ENCODE measurements around the gene CRCP.

The CRCP gene

DNA sequence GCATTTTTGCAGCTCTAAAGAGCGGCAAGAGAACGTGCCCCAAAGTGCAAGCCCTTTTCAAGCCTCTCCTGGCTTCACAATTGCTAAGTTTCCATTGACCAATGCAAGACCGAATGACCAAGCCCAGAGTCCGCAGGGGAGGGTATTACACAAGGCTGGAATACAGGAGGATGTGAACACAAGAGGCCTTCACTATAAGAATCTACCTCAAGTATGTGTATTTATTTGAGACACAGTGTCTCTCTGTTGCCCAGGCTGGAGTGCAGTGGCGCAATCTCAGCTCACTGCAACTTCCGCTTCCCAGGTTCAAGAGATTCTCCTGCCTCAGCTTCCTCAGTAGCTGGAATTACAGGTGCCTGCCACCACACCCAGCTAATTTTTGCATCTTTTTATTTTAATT, 68.3 kb downstream of the CRCP start:
- FAIRE-seq, result no peak
- DNase-seq (ENCODE audit: extremely low spot score, insufficient read length, low read depth), result no peak

GRCh38 chr7:66183700-66184099, 69.1 kb downstream of the CRCP start:
- DNase-seq (ENCODE audit: extremely low spot score, insufficient read length, low read depth) (no peak), FAIRE-seq (no peak)

DNA sequence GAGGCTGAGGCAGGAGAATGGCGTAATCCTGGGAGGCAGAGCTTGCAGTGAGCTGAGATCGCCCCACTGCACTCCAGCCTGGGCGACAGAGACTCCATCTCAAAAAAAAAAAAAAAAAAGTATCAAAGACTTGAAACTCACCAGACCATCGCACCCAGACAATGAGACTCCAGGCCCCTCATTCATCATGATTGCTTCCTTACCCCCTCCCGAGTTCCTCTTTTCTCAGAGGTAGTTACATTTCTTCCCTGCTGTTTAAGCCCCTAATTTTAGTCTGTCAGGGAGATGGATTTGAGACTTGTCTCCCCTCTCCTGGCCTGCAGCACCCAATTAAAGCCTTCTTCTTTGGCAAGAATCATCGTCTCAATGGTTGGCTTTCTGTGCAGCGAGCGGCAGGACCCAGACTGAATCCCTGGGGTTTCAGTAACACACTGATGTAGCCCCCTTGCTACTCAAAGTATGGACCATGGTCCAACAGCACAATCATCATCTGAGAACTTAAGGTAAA, 71.1 kb downstream of the CRCP start:
- no peak for FAIRE-seq
- no peak for DNase-seq (ENCODE audit: extremely low spot score, insufficient read length, low read depth)

GRCh38 chr7:66186991-66187390, 72.3 kb downstream of the CRCP start:
- no peak for FAIRE-seq

DNA sequence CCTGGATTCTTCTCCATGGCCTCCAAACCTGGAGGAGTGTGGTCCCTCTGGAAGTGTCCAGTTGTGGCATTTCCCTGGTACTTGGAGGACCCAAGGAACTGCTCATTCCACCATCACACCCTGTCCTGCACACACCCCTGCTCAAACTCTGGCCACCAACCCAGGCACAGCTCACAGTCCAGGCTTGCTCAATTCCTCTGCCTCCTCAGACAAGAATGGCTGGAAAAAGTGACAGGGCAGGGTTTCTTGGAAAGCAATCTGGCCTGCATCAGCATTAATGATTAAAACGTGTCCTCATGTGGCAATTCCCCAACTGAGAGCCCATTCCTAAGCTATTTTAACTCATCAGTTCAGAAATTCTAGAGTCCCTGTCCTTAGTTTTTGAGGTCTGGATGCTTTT, 73.3 kb downstream of the CRCP start:
- FAIRE-seq (no peak), DNase-seq (ENCODE audit: extremely low spot score, insufficient read length, low read depth) (no peak)

More at GRCh38 chr7:66186991-66187390, 72.3 kb downstream of the CRCP start:
- DNase-seq (ENCODE audit: extremely low spot score, insufficient read length, low read depth), result no peak

GRCh38 chr7:66188645-66189044, 74.0 kb downstream of the CRCP start:
- DNase-seq (ENCODE audit: extremely low spot score, insufficient read length, low read depth) (no peak), FAIRE-seq (no peak)

DNA sequence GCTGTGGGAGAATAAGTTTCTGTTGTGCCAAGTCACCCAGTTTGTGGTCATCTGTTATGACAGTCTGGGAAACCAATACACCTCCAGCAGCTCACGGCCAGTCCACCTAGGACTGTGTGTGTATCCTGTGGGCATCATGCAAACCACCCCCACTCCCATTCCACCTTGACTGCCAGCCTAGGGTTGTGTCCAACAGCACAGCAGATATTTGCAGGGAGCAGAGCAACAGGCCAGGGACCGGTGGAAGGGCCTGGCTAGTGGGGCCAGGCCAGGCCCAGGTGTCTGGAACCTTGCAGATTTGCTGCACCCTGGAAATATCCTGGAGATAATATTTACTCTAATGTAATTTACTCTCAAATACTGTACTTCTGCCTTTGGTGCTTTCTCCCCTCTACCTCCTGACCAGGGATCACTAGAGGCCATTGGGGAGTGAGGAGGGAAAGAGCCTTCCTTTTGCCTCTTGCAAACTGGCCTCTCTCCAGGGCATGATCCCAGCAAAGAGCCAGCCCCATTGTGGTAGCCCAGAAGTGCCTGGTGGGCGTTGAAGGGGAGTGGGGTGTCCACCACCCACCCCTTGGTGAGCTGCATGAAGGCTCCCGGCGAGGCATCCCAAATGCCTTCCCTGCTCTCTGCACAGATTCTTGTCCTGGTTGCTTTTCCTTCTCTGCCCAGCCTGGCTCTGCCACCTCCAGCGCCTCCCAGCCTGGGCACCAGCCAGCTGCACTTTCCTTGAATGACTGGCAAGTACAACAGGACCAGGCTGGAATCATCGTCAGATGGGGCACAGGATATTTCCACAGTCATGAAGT, 75.3 kb downstream of the CRCP start:
- no peak for DNase-seq (ENCODE audit: extremely low spot score, insufficient read length, low read depth)
- FAIRE-seq, result no peak

- FAIRE-seq, result no peak
Observed at GRCh38 chr7:66190504-66190857, 75.8 kb downstream of the CRCP start.

DNA sequence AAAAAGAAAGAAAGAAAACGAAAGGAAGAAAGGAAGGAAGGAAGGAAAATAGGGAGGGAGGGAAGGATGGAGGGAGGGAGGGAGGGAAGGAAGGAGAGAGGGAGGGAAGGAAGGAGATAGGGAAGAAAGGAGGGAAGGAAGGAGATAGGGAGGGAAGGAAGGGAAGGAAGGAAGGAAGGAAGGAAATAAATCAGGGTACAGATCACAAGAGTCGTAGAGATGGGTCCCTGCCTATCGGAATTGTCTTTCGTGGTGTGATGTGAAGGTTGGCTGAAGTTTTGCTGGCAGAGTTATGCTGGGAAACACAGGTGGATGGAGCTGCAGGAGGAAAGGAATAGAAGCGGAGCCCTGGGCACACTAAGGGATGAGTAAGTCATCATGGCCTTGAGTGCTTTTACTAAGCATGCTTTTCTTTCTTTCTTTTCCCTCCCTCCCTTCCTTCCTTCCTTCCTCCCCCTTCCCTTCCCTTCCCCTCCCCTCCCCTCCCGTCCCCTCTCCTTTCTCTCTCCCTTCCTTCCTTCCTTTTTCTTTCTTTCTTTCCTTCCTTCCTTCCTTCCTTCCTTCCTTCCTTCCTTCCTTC, 78.6 kb downstream of the CRCP start:
- FAIRE-seq (no peak), DNase-seq (ENCODE audit: extremely low spot score, insufficient read length, low read depth) (no peak)

More at GRCh38 chr7:66190504-66190857, 75.8 kb downstream of the CRCP start:
- no peak for DNase-seq (ENCODE audit: extremely low spot score, insufficient read length, low read depth)

DNA sequence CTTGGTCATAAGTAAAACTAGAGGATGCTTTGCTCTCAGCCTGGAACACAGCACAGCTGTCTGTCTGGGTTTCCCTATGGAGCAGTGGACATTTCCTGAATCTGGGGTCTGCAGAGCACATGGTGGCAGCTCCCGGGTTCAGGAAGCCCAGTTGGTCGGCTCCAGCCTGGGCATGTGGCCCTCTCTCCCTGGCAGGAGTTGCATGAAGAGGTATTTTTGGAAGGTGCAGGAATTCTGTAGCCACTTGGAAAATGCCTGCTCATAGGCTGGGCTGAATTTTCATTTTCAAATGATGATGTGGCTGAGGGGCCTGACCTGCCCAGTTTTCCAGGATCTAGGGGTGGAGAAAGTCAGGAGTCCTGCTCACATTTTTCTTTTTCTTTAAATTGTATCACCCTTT, 83.8 kb downstream of the CRCP start:
- FAIRE-seq (no peak), DNase-seq (ENCODE audit: extremely low spot score, insufficient read length, low read depth) (no peak)

DNA sequence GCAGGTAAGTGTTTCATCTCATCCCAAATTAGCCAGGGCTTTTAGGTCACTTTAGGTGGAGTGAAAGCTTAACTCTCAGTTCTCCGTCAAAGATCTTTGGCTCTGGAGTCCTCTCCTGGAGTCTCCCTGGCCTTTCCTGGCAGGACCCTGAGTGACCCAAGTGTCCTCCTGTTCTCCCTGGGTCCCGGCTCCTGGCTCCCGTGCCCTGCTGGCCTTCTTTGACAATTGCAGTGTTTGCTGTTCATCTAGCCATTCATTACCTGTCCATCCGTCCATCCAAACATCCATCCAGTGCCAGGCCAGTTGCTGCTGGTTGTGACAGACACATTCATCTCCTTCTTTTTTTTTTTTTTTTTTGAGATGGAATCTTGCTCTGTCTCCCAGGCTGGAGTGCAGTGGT, 84.3 kb downstream of the CRCP start:
- DNase-seq (ENCODE audit: extremely low spot score, insufficient read length, low read depth) (no peak), FAIRE-seq (no peak)

GRCh38 chr7:66202441-66202840, 87.8 kb downstream of the CRCP start:
- no peak for DNase-seq (ENCODE audit: extremely low spot score, insufficient read length, low read depth)

More at GRCh38 chr7:66202441-66202840, 87.8 kb downstream of the CRCP start:
- no peak for FAIRE-seq

Measured in GM18507 (cell line).